Naive thymus-derived CD8-positive, alpha-beta T cell (primary cell): ENCODE measurements around the gene DHX32. TPM values are rescaled to one million over a fixed set of nuclear protein-coding genes. Genes with fewer than 3 reads are reported as not detected.

Experiments
- ATAC-seq, 2 donors: fragments of 150-1000 bp; cut with Tn5 transposase in 1 of 2; sonication (Bioruptor Pico), chemical (Tn5 transposase) in 1 of 2; 1 replicate in 1 of 2; 2 replicates in 1 of 2; pipeline ENCODE4 v1.10.0; 2021; ENCODE audit warnings: mild to moderate bottlenecking in 2 of 2, moderate library complexity in 2 of 2
- POLR2A ChIA-PET: fragments of 350-600 bp; sonication (Branson Sonifier 250); formaldehyde crosslinking; loops from one replicate; lab custom pipeline; 2021; ENCODE audit warnings: antibody characterized with exemption; lab: Charles Lee
- DNase-seq, 10 donors: peaks; one replicate each; pipeline versions ENCODE4 v3.0.0 to v3.0.0-alpha.2; 2020 to 2022
- H3K27ac Mint-ChIP-seq, 10 donors: one replicate each; pipeline ENCODE4 v1.8.0; 2020 to 2022; ENCODE audit warnings: mild to moderate bottlenecking in 10 of 10, mixed read lengths in 10 of 10, moderate library complexity in 4 of 10, inconsistent platforms in 1 of 10
- H3K27me3 Mint-ChIP-seq, 5 donors: one replicate each; pipeline ENCODE4 v1.8.0; 2021 to 2022; ENCODE audit warnings: mixed read lengths in 5 of 5
- H3K36me3 Mint-ChIP-seq, 3 donors: one replicate each; pipeline ENCODE4 v1.8.0; 2020 to 2022; ENCODE audit warnings: mixed read lengths in 3 of 3, mild to moderate bottlenecking in 2 of 3, inconsistent platforms in 1 of 3
- H3K4me1 Mint-ChIP-seq, 4 donors: one replicate each; pipeline ENCODE4 v1.8.0; 2021 to 2022; ENCODE audit warnings: mixed read lengths in 4 of 4
- H3K4me3 Mint-ChIP-seq, 10 donors: one replicate each; pipeline ENCODE4 v1.8.0; 2020 to 2022; ENCODE audit warnings: mild to moderate bottlenecking in 10 of 10, mixed read lengths in 10 of 10, moderate library complexity in 6 of 10, inconsistent platforms in 1 of 10
- H3K9me3 Mint-ChIP-seq, 9 donors: one replicate each; pipeline ENCODE4 v1.8.0; 2020 to 2022; ENCODE audit warnings: mixed read lengths in 9 of 9, mild to moderate bottlenecking in 3 of 9, inconsistent platforms in 1 of 9, moderate library complexity in 1 of 9
- polyA plus RNA-seq, 3 donors: library from polyadenylated mRNA; unstranded; fragments of 300-500 nt; fragmentation: Illumina TruSeq; gene quantifications; one replicate each; pipeline ENCODE4 v1.2.3, GENCODE V29; 2021
- total RNA-seq, 8 experiments: library from RNA in 2 of 8; stranded (reverse) in 2 of 8; gene quantifications; one replicate each; pipeline ENCODE4 v1.2.3 and lab custom pipeline; 2021 to 2026

Gene DHX32
- total and polyA plus RNA-seq, 5 experiments from 2014 or later, result 11.5 to 19.1 (median 17.3) TPM

- H3K4me1 Mint-ChIP-seq, result peaks cover 0 to 2% (median 0%) of the 10 kb centered on the region in 4 donors
- no peak overlapping the region for H3K4me3 Mint-ChIP-seq
- no peaks in the 10 kb centered on the region for H3K27me3 Mint-ChIP-seq
- H3K9me3 Mint-ChIP-seq, result no peaks in the 10 kb centered on the region
- POLR2A ChIA-PET, result no interaction called here
- DNase-seq (no peak), ATAC-seq (no peak)
- peak overlapping the region in 4 of 10 donors; percentile 63 to 85 (median 72) for H3K27ac Mint-ChIP-seq
- H3K36me3 Mint-ChIP-seq, result peaks cover 0 to 83% (median 7%) of the 10 kb centered on the region in 3 donors
Observed at GRCh38 chr10:125838802-125839575, 42.1 kb downstream of the DHX32 start.

- peaks cover 0 to 2% (median 0%) of the 10 kb centered on the region in 4 donors for H3K4me1 Mint-ChIP-seq
- no peak for DNase-seq
- ATAC-seq, result no peak
- no peaks in the 10 kb centered on the region for H3K27me3 Mint-ChIP-seq
- H3K27ac Mint-ChIP-seq, result no peak overlapping the region
- H3K36me3 Mint-ChIP-seq, result peaks cover 0 to 91% (median 11%) of the 10 kb centered on the region in 3 donors
- no peaks in the 10 kb centered on the region for H3K9me3 Mint-ChIP-seq
- POLR2A ChIA-PET, result no interaction called here
- no peak overlapping the region for H3K4me3 Mint-ChIP-seq
Observed at GRCh38 chr10:125836746-125837145, 44.3 kb downstream of the DHX32 start.

- H3K4me3 Mint-ChIP-seq, result no peak overlapping the region
- peaks cover 0 to 72% (median 18%) of the 10 kb centered on the region in 3 donors for H3K36me3 Mint-ChIP-seq
- ATAC-seq (no peak), DNase-seq (no peak)
- peak overlapping the region in 5 of 10 donors; percentile 30 to 74 (median 47) for H3K27ac Mint-ChIP-seq
- no peaks in the 10 kb centered on the region for H3K9me3 Mint-ChIP-seq
- POLR2A ChIA-PET, result no interaction called here
- H3K4me1 Mint-ChIP-seq, result peaks cover 13 to 19% (median 16%) of the 10 kb centered on the region in 4 donors
- H3K27me3 Mint-ChIP-seq, result no peaks in the 10 kb centered on the region
Observed at GRCh38 chr10:125828311-125828710, 52.8 kb downstream of the DHX32 start.

- Mint-ChIP-seq H3K4me3 (peak overlapping the region in 1 of 10 donors; percentile 63), H3K27ac (peak overlapping the region in 7 of 10 donors; percentile 1 to 83 (median 61)), H3K4me1 (peaks cover 13 to 21% (median 16%) of the 10 kb centered on the region in 4 donors), H3K27me3 (no peaks in the 10 kb centered on the region), H3K9me3 (no peaks in the 10 kb centered on the region), H3K36me3 (peaks cover 0 to 61% (median 16%) of the 10 kb centered on the region in 3 donors)
- POLR2A ChIA-PET, result no interaction called here
- DNase-seq (no peak), ATAC-seq (no peak)
Observed at GRCh38 chr10:125827133-125827532, 54.0 kb downstream of the DHX32 start.

GRCh38 chr10:125824736-125825135 lies 56.4 kb downstream of the DHX32 start:
- ATAC-seq (no peak), DNase-seq (no peak)
- peaks cover 16 to 29% (median 27%) of the 10 kb centered on the region in 4 donors for H3K4me1 Mint-ChIP-seq
- H3K9me3 Mint-ChIP-seq, result no peaks in the 10 kb centered on the region
- H3K27me3 Mint-ChIP-seq, result no peaks in the 10 kb centered on the region
- H3K4me3 Mint-ChIP-seq, result no peak overlapping the region
- POLR2A ChIA-PET, result interaction anchor here (3.1 kb wide), 1 partner anchor 106 kb away, joined by 39 read pairs; the partner anchor contains the start of gene EDRF1
- no peak overlapping the region for H3K27ac Mint-ChIP-seq
- H3K36me3 Mint-ChIP-seq, result peaks cover 0 to 38% (median 11%) of the 10 kb centered on the region in 3 donors

GRCh38 chr10:125823663-125824251 lies 57.3 kb downstream of the DHX32 start:
- Mint-ChIP-seq H3K4me1 (peaks cover 8 to 23% (median 20%) of the 10 kb centered on the region in 4 donors), H3K27me3 (no peaks in the 10 kb centered on the region), H3K4me3 (no peak overlapping the region), H3K9me3 (no peaks in the 10 kb centered on the region), H3K27ac (no peak overlapping the region), H3K36me3 (peaks cover 0 to 28% (median 7%) of the 10 kb centered on the region in 3 donors)
- DNase-seq, result peak in 2 of 10 donors; percentile 7 to 10
- peak; percentile 1 to 3 for ATAC-seq
- POLR2A ChIA-PET, result interaction anchor here (0.6 to 3.1 kb wide), 9 partner anchors 17 to 105 kb away, joined by 3 to 39 read pairs (median 3); partner anchors contain the start of gene EDRF1

- H3K36me3 Mint-ChIP-seq, result peaks cover 0 to 21% (median 4%) of the 10 kb centered on the region in 3 donors
- DNase-seq, result peak; percentile 83 to 99 (median 91)
- H3K27ac Mint-ChIP-seq, result peak within 1 kb of the TSS in 8 of 10 donors; percentile 69 to 91 (median 86)
- H3K27me3 Mint-ChIP-seq, result no peaks in the 10 kb centered on the region
- peak; percentile 85 to 86 for ATAC-seq
- peaks cover 5 to 23% (median 15%) of the 10 kb centered on the region in 4 donors for H3K4me1 Mint-ChIP-seq
- peak within 1 kb of the TSS in 8 of 10 donors; percentile 73 to 89 (median 84) for H3K4me3 Mint-ChIP-seq
- no peaks in the 10 kb centered on the region for H3K9me3 Mint-ChIP-seq
- POLR2A ChIA-PET, result interaction anchor here (0.6 to 3.1 kb wide), 10 partner anchors 16 to 104 kb away, joined by 3 to 39 read pairs (median 3); partner anchors contain the start of gene EDRF1
Observed at GRCh38 chr10:125822878-125823662, 58.0 kb downstream of the DHX32 start, which contains the start of the genes BCCIP and UROS. Gene BCCIP, plus strand, starts transcription at chr10:125823546. Its CDS starts 12 bp downstream, at chr10:125823558. Gene UROS, minus strand, starts transcription at chr10:125823258. Its CDS starts 6,759 bp downstream, at chr10:125816499.

GRCh38 chr10:125820701-125821100 lies 60.4 kb downstream of the DHX32 start:
- peak overlapping the region in 3 of 10 donors; percentile 28 to 87 (median 77) for H3K4me3 Mint-ChIP-seq
- DNase-seq (no peak), ATAC-seq (no peak)
- POLR2A ChIA-PET, result no interaction called here
- peaks cover 0 to 3% (median 2%) of the 10 kb centered on the region in 3 donors for H3K36me3 Mint-ChIP-seq
- H3K4me1 Mint-ChIP-seq, result peaks cover 2 to 24% (median 16%) of the 10 kb centered on the region in 4 donors
- no peaks in the 10 kb centered on the region for H3K9me3 Mint-ChIP-seq
- no peaks in the 10 kb centered on the region for H3K27me3 Mint-ChIP-seq
- H3K27ac Mint-ChIP-seq, result peak overlapping the region in 6 of 10 donors; percentile 10 to 85 (median 42)

GRCh38 chr10:125817337-125817946 lies 63.6 kb downstream of the DHX32 start:
- Mint-ChIP-seq H3K36me3 (peaks cover 0 to 32% (median 21%) of the 10 kb centered on the region in 3 donors), H3K4me1 (peaks cover 2 to 24% (median 19%) of the 10 kb centered on the region in 4 donors), H3K27me3 (no peaks in the 10 kb centered on the region), H3K4me3 (no peak overlapping the region), H3K9me3 (no peaks in the 10 kb centered on the region), H3K27ac (no peak overlapping the region)
- ATAC-seq (no peak), DNase-seq (no peak)
- POLR2A ChIA-PET, result interaction anchor here (0.6 kb wide), 1 partner anchor 96 kb away, joined by 3 read pairs; no protein-coding TSS in a partner anchor

- Mint-ChIP-seq H3K4me1 (peaks cover 2 to 18% (median 13%) of the 10 kb centered on the region in 4 donors), H3K36me3 (peaks cover 0 to 37% (median 23%) of the 10 kb centered on the region in 3 donors), H3K4me3 (no peak overlapping the region), H3K27me3 (no peaks in the 10 kb centered on the region), H3K27ac (peak overlapping the region in 1 of 10 donors; percentile 15), H3K9me3 (no peaks in the 10 kb centered on the region)
- POLR2A ChIA-PET, result interaction anchor here (0.6 kb wide), 1 partner anchor 95 kb away, joined by 3 read pairs; no protein-coding TSS in a partner anchor
- DNase-seq, result no peak
- no peak for ATAC-seq
Observed at GRCh38 chr10:125816548-125816947, 64.5 kb downstream of the DHX32 start.

- Mint-ChIP-seq H3K4me1 (peaks cover 2 to 13% (median 11%) of the 10 kb centered on the region in 4 donors), H3K9me3 (no peaks in the 10 kb centered on the region), H3K4me3 (no peak overlapping the region), H3K27me3 (no peaks in the 10 kb centered on the region), H3K27ac (peak overlapping the region in 1 of 10 donors; percentile 25), H3K36me3 (peaks cover 2 to 45% (median 23%) of the 10 kb centered on the region in 3 donors)
- no peak for DNase-seq
- POLR2A ChIA-PET, result no interaction called here
- no peak for ATAC-seq
Observed at GRCh38 chr10:125815764-125816163, 65.3 kb downstream of the DHX32 start.
